Measurements from ENCODE around the gene CCNDBP1. TPM values are rescaled to one million over a fixed set of nuclear protein-coding genes. Genes with fewer than 3 reads are reported as not detected.

CCNDBP1 gene
- total and polyA plus RNA-seq, 2 of the 8 experiments (the other 6 are each of a cell fraction or from before 2014, with no cell fraction given) = 23.4 to 29.0 TPM

GRCh38 chr15:43143203-43143941, 41.8 kb upstream of the CCNDBP1 start:
- Histone ChIP-seq H3K9me3 (ENCODE audit: insufficient read depth in 2 of 2, low read depth in 1 of 2, low read length in 1 of 2) (no peaks in the 10 kb centered on the region), H3K27ac (ENCODE audit: low read depth, low read length) (no peak overlapping the region), H2BK20ac (ENCODE audit: low read length) (no peak overlapping the region), H2BK120ac (replicated peaks; ENCODE audit: low read depth, low read length) (no peak overlapping the region), H4K91ac (replicated peaks; ENCODE audit: insufficient read length, low read length) (no peak overlapping the region), H3K56ac (replicated peaks; ENCODE audit: insufficient read length, low read depth, low read length) (no peak overlapping the region), H4K8ac (ENCODE audit: extremely low read depth, insufficient read depth, low read length) (no peak overlapping the region), H2BK12ac (ENCODE audit: low read depth, low read length) (no peak overlapping the region), H3K79me1 (ENCODE audit: low read depth, low read length) (no peaks in the 10 kb centered on the region), H3K18ac (ENCODE audit: extremely low read depth, low read length) (no peak overlapping the region), H3K23ac (ENCODE audit: insufficient read length) (no peak overlapping the region), H4K5ac (ENCODE audit: insufficient read length, low read depth, low read length) (no peak overlapping the region), H3K23me2 (ENCODE audit: low read depth, low read length) (no peaks in the 10 kb centered on the region), H3K36me3 (ENCODE audit: control insufficient read depth in 2 of 4, insufficient read depth in 4 of 4, low read length in 3 of 4) (no peaks in the 10 kb centered on the region; a peak in 1 of 8 replicates), H3K4me1 (replicated peaks in 1 of 4; ENCODE audit: control insufficient read depth in 3 of 4, insufficient read depth in 4 of 4, low read length in 3 of 4) (no peaks in the 10 kb centered on the region), H3K4me2 (ENCODE audit: insufficient read depth in 1 of 2, low read depth in 2 of 2, low read length in 2 of 2) (no peak overlapping the region), H2AFZ (ENCODE audit: low read length) (no peak overlapping the region), H4K20me1 (replicated peaks in 1 of 2; ENCODE audit: control insufficient read depth in 1 of 2, insufficient read depth in 2 of 2, low read length in 2 of 2) (no peaks in the 10 kb centered on the region), H2BK15ac (ENCODE audit: low read length) (no peak overlapping the region), H3K14ac (ENCODE audit: insufficient read length) (no peak overlapping the region), H3K4ac (replicated peaks; ENCODE audit: insufficient read length, low read depth, low read length) (no peak overlapping the region), H3K9ac (replicated peaks in 1 of 4; ENCODE audit: extremely low read depth in 1 of 4, low read depth in 3 of 4, low read length in 3 of 4) (no peak overlapping the region), H2AK5ac (ENCODE audit: low read depth, low read length) (no peak overlapping the region), H3K79me2 (ENCODE audit: control insufficient read depth in 1 of 2, insufficient read depth in 2 of 2, low read length in 2 of 2) (no peaks in the 10 kb centered on the region), H3K27me3 (replicated peaks in 1 of 4; ENCODE audit: control insufficient read depth in 3 of 4, extremely low read depth in 1 of 4, insufficient read depth in 3 of 4, low read length in 3 of 4) (no peaks in the 10 kb centered on the region), H3K4me3 (ENCODE audit: extremely low read depth in 1 of 4, insufficient read depth in 2 of 4, low read depth in 3 of 4, low read length in 4 of 4) (no peak overlapping the region), H2BK5ac (ENCODE audit: low read depth, low read length) (no peak overlapping the region)
- POLR2A ChIA-PET (ENCODE audit: partially characterized antibody) = interaction anchor here (0.6 kb wide), 1 partner anchor 57 kb away, joined by 3 read pairs; no protein-coding TSS in a partner anchor
- CTCF ChIA-PET (ENCODE audit: partially characterized antibody) = interaction anchor here (0.9 kb wide), 1 partner anchor 9 kb away, joined by 3 read pairs; no protein-coding TSS in a partner anchor
- WGBS, 2 experiments (ENCODE audit: extremely low coverage in 1 of 2, insufficient coverage in 1 of 2, insufficient read length in 1 of 2, insufficient replicate concordance in 2 of 2, low coverage in 1 of 2, low lambda C conversion rate in 2 of 2, missing lambda C conversion rate in 1 of 2) = 85% methylated on average over 4 of the region's 4 CpGs; no CpG with 5 or more reads in 1 of the 2 experiments
- DNase-seq (ENCODE audit: low read depth in 1 of 2, low spot score in 2 of 2) = no peak
- no peak for TF ChIP-seq ATF2 (IDR thresholded peaks at IDR 0.05; ENCODE audit: low read length)
- no peak for TF ChIP-seq SUZ12 (IDR thresholded peaks at IDR 0.05; ENCODE audit: low read length)
- TF ChIP-seq RAD21 (IDR thresholded peaks at IDR 0.05 in 1 of 2, conservative IDR thresholded peaks at IDR 0.05 in 1 of 2; ENCODE audit: low read depth in 2 of 2, low read length in 2 of 2) = no peak
- TF ChIP-seq HDAC6 (IDR thresholded peaks at IDR 0.05; ENCODE audit: low read depth, low read length) = no peak
- TF ChIP-seq TEAD4 (IDR thresholded peaks at IDR 0.05; ENCODE audit: low read depth, low read length) = no peak
- TF ChIP-seq CBX5 (IDR thresholded peaks at IDR 0.05; ENCODE audit: low read depth, low read length) = no peak
- no peak for TF ChIP-seq TBP (IDR thresholded peaks at IDR 0.05; ENCODE audit: low read depth, low read length)
- TF ChIP-seq PHF8 (conservative IDR thresholded peaks at IDR 0.05; ENCODE audit: low read depth, low read length) = no peak
- FAIRE-seq = no peak

All from H1 (cell line).